ENCODE data around the gene MAP4K4.

DNA sequence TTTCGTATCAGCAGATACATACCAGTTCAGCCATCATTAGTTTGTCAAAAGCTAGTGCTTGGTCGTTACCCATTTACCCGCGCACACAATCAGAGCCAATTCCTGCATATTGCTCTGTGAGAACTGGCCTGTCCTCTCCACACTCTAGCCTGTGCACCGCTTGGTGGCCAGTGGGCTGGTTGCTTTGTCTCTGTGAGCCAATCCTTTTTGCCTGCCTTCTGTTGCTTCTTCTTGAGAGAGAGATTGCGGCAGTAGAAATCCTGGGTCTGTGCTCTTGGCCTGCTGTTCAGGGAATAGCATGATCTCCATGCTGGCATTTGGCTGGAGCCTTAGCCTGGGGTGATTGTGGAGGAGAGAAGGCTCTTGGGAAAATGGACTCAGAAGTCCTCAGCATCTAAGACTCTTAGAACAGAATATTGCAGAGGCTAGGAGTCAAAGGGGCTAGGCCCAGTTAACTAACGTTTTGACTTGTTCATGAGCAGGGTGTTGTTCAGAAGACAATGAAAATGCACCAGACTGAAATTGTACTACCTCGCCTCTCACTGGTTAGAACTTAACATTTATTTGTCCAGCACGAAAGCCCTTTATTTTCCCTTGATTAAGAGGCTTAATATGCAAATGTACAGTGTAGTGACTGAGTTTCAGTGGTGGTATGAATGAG lies 37.1 kb downstream of the MAP4K4 start:
- TF ChIP-seq, protein P1, sequence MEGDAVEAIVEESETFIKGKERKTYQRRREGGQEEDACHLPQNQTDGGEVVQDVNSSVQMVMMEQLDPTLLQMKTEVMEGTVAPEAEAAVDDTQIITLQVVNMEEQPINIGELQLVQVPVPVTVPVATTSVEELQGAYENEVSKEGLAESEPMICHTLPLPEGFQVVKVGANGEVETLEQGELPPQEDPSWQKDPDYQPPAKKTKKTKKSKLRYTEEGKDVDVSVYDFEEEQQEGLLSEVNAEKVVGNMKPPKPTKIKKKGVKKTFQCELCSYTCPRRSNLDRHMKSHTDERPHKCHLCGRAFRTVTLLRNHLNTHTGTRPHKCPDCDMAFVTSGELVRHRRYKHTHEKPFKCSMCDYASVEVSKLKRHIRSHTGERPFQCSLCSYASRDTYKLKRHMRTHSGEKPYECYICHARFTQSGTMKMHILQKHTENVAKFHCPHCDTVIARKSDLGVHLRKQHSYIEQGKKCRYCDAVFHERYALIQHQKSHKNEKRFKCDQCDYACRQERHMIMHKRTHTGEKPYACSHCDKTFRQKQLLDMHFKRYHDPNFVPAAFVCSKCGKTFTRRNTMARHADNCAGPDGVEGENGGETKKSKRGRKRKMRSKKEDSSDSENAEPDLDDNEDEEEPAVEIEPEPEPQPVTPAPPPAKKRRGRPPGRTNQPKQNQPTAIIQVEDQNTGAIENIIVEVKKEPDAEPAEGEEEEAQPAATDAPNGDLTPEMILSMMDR (conservative IDR thresholded peaks at IDR 0.05; ENCODE audit: low read length): no peak
- no peak for TF ChIP-seq EZH2phosphoT487 (IDR thresholded peaks at IDR 0.05; ENCODE audit: borderline replicate concordance, low read depth, low read length)
